ENCODE results near the gene USP47. TPM values are rescaled to one million over a fixed set of nuclear protein-coding genes. Genes with fewer than 3 reads are reported as not detected.
A peak's percentile ranks its signal among the peaks of the same experiment; 100 is the strongest.

USP47 gene
- total and polyA plus RNA-seq, 5 donors from 2014 or later, result 35.7 to 79.0 (median 41.8) TPM

DNA sequence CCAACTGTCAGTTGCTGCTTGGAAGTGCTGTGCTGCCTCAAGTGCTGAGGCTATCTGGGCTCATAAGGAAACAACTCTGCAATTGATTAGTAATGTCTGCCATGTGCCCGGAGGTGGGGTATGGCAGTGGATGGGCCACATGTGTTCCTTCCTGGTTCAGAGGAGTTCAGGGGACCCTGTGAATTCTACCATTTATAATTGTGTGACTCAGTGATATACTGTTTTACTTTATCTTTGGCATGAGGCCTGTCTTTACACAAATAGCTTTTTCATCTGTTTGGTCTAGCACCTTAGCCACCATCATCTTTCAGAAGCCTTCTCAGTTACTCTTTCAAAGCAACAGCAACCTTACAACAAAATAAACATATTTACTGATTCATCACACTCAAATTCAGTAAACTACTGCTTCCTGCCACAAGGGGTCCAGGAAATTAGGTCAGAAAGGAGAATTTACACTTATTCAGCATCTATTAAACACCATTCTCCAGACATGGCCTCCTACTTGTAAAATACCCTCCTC is 145.8 kb downstream of the USP47 start:
- H3K4me3 ChIP-seq (ENCODE audit: low read depth, low read length), result no peak overlapping the region
- ATAC-seq (ENCODE audit: low read depth in 2 of 2), result no peak
- peaks cover 16% of the 10 kb centered on the region for H3K27me3 Mint-ChIP-seq
- no peak overlapping the region for H3K27ac ChIP-seq (ENCODE audit: insufficient read depth, low read length, poor library complexity, severe bottlenecking)
- peak in 1 of 3 donors; percentile 19 for DNase-seq
- no peaks in the 10 kb centered on the region for H3K36me3 Mint-ChIP-seq
- no peak overlapping the region for H3K27ac Mint-ChIP-seq
- no peak overlapping the region for H3K4me3 Mint-ChIP-seq
- H3K4me1 ChIP-seq (ENCODE audit: control insufficient read depth, insufficient read depth, low read length, poor library complexity, severe bottlenecking), result no peaks in the 10 kb centered on the region
- no peaks in the 10 kb centered on the region for H3K36me3 ChIP-seq (ENCODE audit: control insufficient read depth, insufficient read depth, low read length)
- H3K9me3 ChIP-seq (ENCODE audit: control insufficient read depth in 2 of 2, low read length in 2 of 2), result no peaks in the 10 kb centered on the region
- peaks cover 0 to 2% (median 0%) of the 10 kb centered on the region in 7 donors for H3K9me3 Mint-ChIP-seq
- peaks cover 0 to 4% (median 2%) of the 10 kb centered on the region in 4 donors for H3K4me1 Mint-ChIP-seq
- peaks cover 6% of the 10 kb centered on the region for H3K27me3 ChIP-seq (ENCODE audit: control insufficient read depth, insufficient read depth, low read length)

GRCh38 chr11:11988099-11988651 is 146.4 kb downstream of the USP47 start:
- Mint-ChIP-seq H3K27me3 (peaks cover 18% of the 10 kb centered on the region), H3K27ac (no peak overlapping the region), H3K4me3 (no peak overlapping the region), H3K4me1 (peaks cover 0 to 4% (median 2%) of the 10 kb centered on the region in 4 donors), H3K9me3 (peaks cover 0 to 2% (median 0%) of the 10 kb centered on the region in 7 donors), H3K36me3 (no peaks in the 10 kb centered on the region)
- DNase-seq (no peak), ATAC-seq (ENCODE audit: low read depth in 2 of 2) (no peak)
- Histone ChIP-seq H3K36me3 (ENCODE audit: control insufficient read depth, insufficient read depth, low read length) (no peaks in the 10 kb centered on the region), H3K27me3 (ENCODE audit: control insufficient read depth, insufficient read depth, low read length) (peaks cover 6% of the 10 kb centered on the region), H3K4me3 (ENCODE audit: low read depth, low read length) (no peak overlapping the region), H3K27ac (ENCODE audit: insufficient read depth, low read length, poor library complexity, severe bottlenecking) (no peak overlapping the region), H3K9me3 (ENCODE audit: control insufficient read depth in 2 of 2, low read length in 2 of 2) (no peaks in the 10 kb centered on the region), H3K4me1 (ENCODE audit: control insufficient read depth, insufficient read depth, low read length, poor library complexity, severe bottlenecking) (no peaks in the 10 kb centered on the region)

DNA sequence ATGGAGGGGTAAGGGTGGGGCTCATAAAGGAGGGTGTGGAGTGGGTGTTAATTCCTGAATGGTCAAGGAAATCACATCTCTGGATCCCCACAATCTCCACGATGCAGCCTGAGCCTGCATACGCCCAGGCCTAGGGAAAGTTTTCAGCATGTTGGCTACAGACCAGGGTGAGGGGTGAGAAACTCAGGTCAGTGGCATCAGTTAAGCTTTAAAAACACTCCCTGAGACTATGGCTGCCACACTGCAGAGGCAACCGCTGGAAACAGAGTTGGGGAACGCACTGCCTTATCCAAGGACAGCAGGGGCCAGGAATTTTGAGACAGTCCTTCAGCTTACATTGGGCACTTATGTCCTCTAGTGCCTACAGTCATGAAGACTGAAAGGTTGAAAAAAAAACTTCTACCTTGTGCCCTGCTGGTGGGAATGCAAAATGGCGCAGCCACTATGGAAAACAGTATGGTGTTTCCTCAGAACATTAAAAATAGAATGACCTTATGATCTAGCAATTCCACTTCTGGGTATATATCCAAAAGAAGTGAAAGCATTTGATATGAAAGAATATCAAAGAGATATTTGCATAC is 147.0 kb downstream of the USP47 start:
- peaks cover 23% of the 10 kb centered on the region for H3K27me3 Mint-ChIP-seq
- peaks cover 0 to 4% (median 2%) of the 10 kb centered on the region in 4 donors for H3K4me1 Mint-ChIP-seq
- no peaks in the 10 kb centered on the region for H3K36me3 Mint-ChIP-seq
- peaks cover 0 to 2% (median 0%) of the 10 kb centered on the region in 7 donors for H3K9me3 Mint-ChIP-seq
- H3K27ac Mint-ChIP-seq, result no peak overlapping the region
- H3K27me3 ChIP-seq (ENCODE audit: control insufficient read depth, insufficient read depth, low read length), result peaks cover 6% of the 10 kb centered on the region
- no peaks in the 10 kb centered on the region for H3K4me1 ChIP-seq (ENCODE audit: control insufficient read depth, insufficient read depth, low read length, poor library complexity, severe bottlenecking)
- no peak overlapping the region for H3K4me3 Mint-ChIP-seq
- ATAC-seq (ENCODE audit: low read depth in 2 of 2) (no peak), DNase-seq (no peak)
- H3K27ac ChIP-seq (ENCODE audit: insufficient read depth, low read length, poor library complexity, severe bottlenecking), result no peak overlapping the region
- H3K9me3 ChIP-seq (ENCODE audit: control insufficient read depth in 2 of 2, low read length in 2 of 2), result no peaks in the 10 kb centered on the region
- H3K36me3 ChIP-seq (ENCODE audit: control insufficient read depth, insufficient read depth, low read length), result no peaks in the 10 kb centered on the region
- no peak overlapping the region for H3K4me3 ChIP-seq (ENCODE audit: low read depth, low read length)

- Mint-ChIP-seq H3K27me3 (peaks cover 29% of the 10 kb centered on the region), H3K9me3 (peaks cover 0 to 2% (median 0%) of the 10 kb centered on the region in 7 donors), H3K36me3 (no peaks in the 10 kb centered on the region), H3K27ac (no peak overlapping the region), H3K4me3 (no peak overlapping the region), H3K4me1 (peaks cover 0 to 4% (median 2%) of the 10 kb centered on the region in 4 donors)
- ATAC-seq (ENCODE audit: low read depth in 2 of 2), result no peak
- Histone ChIP-seq H3K4me3 (ENCODE audit: low read depth, low read length) (no peak overlapping the region), H3K27ac (ENCODE audit: insufficient read depth, low read length, poor library complexity, severe bottlenecking) (no peak overlapping the region), H3K27me3 (ENCODE audit: control insufficient read depth, insufficient read depth, low read length) (peaks cover 10% of the 10 kb centered on the region), H3K4me1 (ENCODE audit: control insufficient read depth, insufficient read depth, low read length, poor library complexity, severe bottlenecking) (no peaks in the 10 kb centered on the region), H3K9me3 (ENCODE audit: control insufficient read depth in 2 of 2, low read length in 2 of 2) (no peaks in the 10 kb centered on the region), H3K36me3 (ENCODE audit: control insufficient read depth, insufficient read depth, low read length) (no peaks in the 10 kb centered on the region)
- DNase-seq, result no peak
Observed at GRCh38 chr11:11989774-11990744, 148.3 kb downstream of the USP47 start.

- Histone ChIP-seq H3K36me3 (ENCODE audit: control insufficient read depth, insufficient read depth, low read length) (no peaks in the 10 kb centered on the region), H3K27ac (ENCODE audit: insufficient read depth, low read length, poor library complexity, severe bottlenecking) (no peak overlapping the region), H3K4me1 (ENCODE audit: control insufficient read depth, insufficient read depth, low read length, poor library complexity, severe bottlenecking) (no peaks in the 10 kb centered on the region), H3K9me3 (ENCODE audit: control insufficient read depth in 2 of 2, low read length in 2 of 2) (no peaks in the 10 kb centered on the region), H3K27me3 (ENCODE audit: control insufficient read depth, insufficient read depth, low read length) (peaks cover 11% of the 10 kb centered on the region), H3K4me3 (ENCODE audit: low read depth, low read length) (no peak overlapping the region)
- peaks cover 0 to 11% (median 4%) of the 10 kb centered on the region in 4 donors for H3K4me1 Mint-ChIP-seq
- DNase-seq (no peak), ATAC-seq (ENCODE audit: low read depth in 2 of 2) (no peak)
- no peak overlapping the region for H3K27ac Mint-ChIP-seq
- no peak overlapping the region for H3K4me3 Mint-ChIP-seq
- H3K36me3 Mint-ChIP-seq, result no peaks in the 10 kb centered on the region
- H3K9me3 Mint-ChIP-seq, result no peaks in the 10 kb centered on the region
- H3K27me3 Mint-ChIP-seq, result peaks cover 39% of the 10 kb centered on the region
Observed at GRCh38 chr11:11992257-11993212, 150.8 kb downstream of the USP47 start.

GRCh38 chr11:11993839-11994238 is 152.1 kb downstream of the USP47 start:
- no peak overlapping the region for H3K27ac ChIP-seq (ENCODE audit: insufficient read depth, low read length, poor library complexity, severe bottlenecking)
- ATAC-seq (ENCODE audit: low read depth in 2 of 2), result no peak
- no peaks in the 10 kb centered on the region for H3K36me3 Mint-ChIP-seq

GRCh38 chr11:11995601-11996000 is 153.8 kb downstream of the USP47 start:
- no peak overlapping the region for H3K4me3 Mint-ChIP-seq
- peaks cover 0 to 21% (median 6%) of the 10 kb centered on the region in 4 donors for H3K4me1 Mint-ChIP-seq
- H3K27me3 Mint-ChIP-seq, result peaks cover 48% of the 10 kb centered on the region
- no peaks in the 10 kb centered on the region for H3K9me3 ChIP-seq (ENCODE audit: control insufficient read depth in 2 of 2, low read length in 2 of 2)
- H3K4me3 ChIP-seq (ENCODE audit: low read depth, low read length), result no peak overlapping the region
- H3K9me3 Mint-ChIP-seq, result no peaks in the 10 kb centered on the region
- peaks cover 16% of the 10 kb centered on the region for H3K27me3 ChIP-seq (ENCODE audit: control insufficient read depth, insufficient read depth, low read length)
- H3K27ac Mint-ChIP-seq, result peak overlapping the region in 1 of 3 donors; percentile 20
- H3K36me3 ChIP-seq (ENCODE audit: control insufficient read depth, insufficient read depth, low read length), result no peaks in the 10 kb centered on the region
- peaks cover 4% of the 10 kb centered on the region for H3K4me1 ChIP-seq (ENCODE audit: control insufficient read depth, insufficient read depth, low read length, poor library complexity, severe bottlenecking)
- ATAC-seq (ENCODE audit: low read depth in 2 of 2) (peak; percentile 31 to 50), DNase-seq (peak in 1 of 3 donors; percentile 26)
- H3K27ac ChIP-seq (ENCODE audit: insufficient read depth, low read length, poor library complexity, severe bottlenecking), result no peak overlapping the region
- no peaks in the 10 kb centered on the region for H3K36me3 Mint-ChIP-seq

More at GRCh38 chr11:11993839-11994238, 152.1 kb downstream of the USP47 start:
- Histone ChIP-seq H3K36me3 (ENCODE audit: control insufficient read depth, insufficient read depth, low read length) (no peaks in the 10 kb centered on the region), H3K27me3 (ENCODE audit: control insufficient read depth, insufficient read depth, low read length) (peaks cover 15% of the 10 kb centered on the region), H3K4me1 (ENCODE audit: control insufficient read depth, insufficient read depth, low read length, poor library complexity, severe bottlenecking) (peaks cover 4% of the 10 kb centered on the region), H3K4me3 (ENCODE audit: low read depth, low read length) (no peak overlapping the region), H3K9me3 (ENCODE audit: control insufficient read depth in 2 of 2, low read length in 2 of 2) (no peaks in the 10 kb centered on the region)
- DNase-seq, result no peak
- peaks cover 0 to 21% (median 5%) of the 10 kb centered on the region in 4 donors for H3K4me1 Mint-ChIP-seq
- no peak overlapping the region for H3K27ac Mint-ChIP-seq
- H3K4me3 Mint-ChIP-seq, result no peak overlapping the region
- H3K9me3 Mint-ChIP-seq, result no peaks in the 10 kb centered on the region
- peaks cover 39% of the 10 kb centered on the region for H3K27me3 Mint-ChIP-seq
